Activated CD8-positive, alpha-beta T cell treated with anti-CD3 and anti-CD28 coated beads for 36 hours (primary cell): Measurements from ENCODE around the gene RUFY2. TPM values are rescaled to one million over a fixed set of nuclear protein-coding genes. Genes with fewer than 3 reads are reported as not detected.

Source experiments
- ATAC-seq: fragments of 200-7000 bp; cut with Tn5 transposase; one replicate; pipeline ENCODE4 v1.10.0; 2021; ENCODE audit warnings: mild to moderate bottlenecking, moderate library complexity
- CTCF ChIA-PET: fragments of 350-600 bp; sonication (Branson Sonifier 250); formaldehyde crosslinking; loops from one replicate; lab custom pipeline; 2021; ENCODE audit warnings: antibody characterized with exemption; lab: Charles Lee
- POLR2A ChIA-PET: fragments of 350-600 bp; sonication (Branson Sonifier 250); formaldehyde crosslinking; loops from one replicate; lab custom pipeline; 2021; ENCODE audit warnings: antibody characterized with exemption; lab: Charles Lee
- DNase-seq: peaks from one replicate; pipeline ENCODE4 v3.0.0-alpha.2; 2020
- H3K27ac Mint-ChIP-seq: one replicate; pipeline ENCODE4 v1.8.0; 2021; ENCODE audit warnings: mild to moderate bottlenecking, mixed read lengths
- H3K27me3 Mint-ChIP-seq: one replicate; pipeline ENCODE4 v1.8.0; 2021; ENCODE audit warnings: mixed read lengths
- H3K36me3 Mint-ChIP-seq: one replicate; pipeline ENCODE4 v1.8.0; 2021; ENCODE audit warnings: low read depth, mixed read lengths
- H3K4me1 Mint-ChIP-seq: one replicate; pipeline ENCODE4 v1.8.0; 2021; ENCODE audit warnings: low read depth, mixed read lengths
- H3K4me3 Mint-ChIP-seq: one replicate; pipeline ENCODE4 v1.8.0; 2021; ENCODE audit warnings: mild to moderate bottlenecking, moderate library complexity, mixed read lengths
- H3K9me3 Mint-ChIP-seq: one replicate; pipeline ENCODE4 v1.8.0; 2021; ENCODE audit warnings: mixed read lengths
- CTCF ChIP-seq: fragments of 200-600 bp; IDR thresholded peaks from one replicate; pipeline ENCODE4 v1.8.0; 2022; ENCODE audit warnings: antibody characterized with exemption, mild to moderate bottlenecking
- intact Hi-C: fragments of 100-400 bp; cut with micrococcal nuclease; formaldehyde crosslinking; loops from one replicate; pipeline ENCODE4 v1.10.0; 2022
- total RNA-seq, 2 experiments: library from RNA; stranded (reverse); gene quantifications; one replicate each; pipeline ENCODE4 v1.2.3, GENCODE V29; 2021

RUFY2 gene
- total RNA-seq, 2 experiments from 2014 or later, result 7.8 to 8.0 TPM

- Mint-ChIP-seq H3K36me3 (peaks cover 50% of the 10 kb centered on the region), H3K27ac (no peak overlapping the region), H3K4me3 (no peak overlapping the region), H3K9me3 (no peaks in the 10 kb centered on the region), H3K27me3 (no peaks in the 10 kb centered on the region), H3K4me1 (peaks cover 11% of the 10 kb centered on the region)
- CTCF ChIA-PET, result interaction anchor here (1.0 to 1.3 kb wide), 2 partner anchors 10 to 12 kb away, joined by 3 to 6 read pairs; partner anchors contain the start of gene RUFY2
- no peak for ATAC-seq
- intact Hi-C loops, result no loop called here
- TF ChIP-seq CTCF, result no peak
- POLR2A ChIA-PET, result no interaction called here
- no peak for DNase-seq
These were observed 12.3 kb upstream of the RUFY2 start for GRCh38 chr10:68419376-68419775.

GRCh38 chr10:68408898-68409518, 1.9 kb upstream of the RUFY2 start:
- TF ChIP-seq CTCF, result no peak
- intact Hi-C loops, result no loop called here
- no peaks in the 10 kb centered on the region for H3K27me3 Mint-ChIP-seq
- ChIA-PET CTCF (interaction anchor here (0.9 to 1.5 kb wide), 2 partner anchors 11 to 75 kb away, joined by 3 to 6 read pairs; no protein-coding TSS in a partner anchor), POLR2A (interaction anchor here (1.0 to 1.2 kb wide), 2 partner anchors 77 to 95 kb away, joined by 3 read pairs; partner anchors contain the start of genes HNRNPH3 and PBLD)
- ATAC-seq (no peak), DNase-seq (no peak)
- no peak overlapping the region for H3K4me3 Mint-ChIP-seq
- H3K27ac Mint-ChIP-seq, result no peak overlapping the region
- no peaks in the 10 kb centered on the region for H3K9me3 Mint-ChIP-seq
- no peaks in the 10 kb centered on the region for H3K36me3 Mint-ChIP-seq
- peaks cover 14% of the 10 kb centered on the region for H3K4me1 Mint-ChIP-seq

GRCh38 chr10:68406111-68406814, 814 bp downstream of the RUFY2 start:
- peak; percentile 56 for DNase-seq
- Mint-ChIP-seq H3K36me3 (no peaks in the 10 kb centered on the region), H3K4me1 (peaks cover 14% of the 10 kb centered on the region), H3K9me3 (no peaks in the 10 kb centered on the region), H3K27me3 (no peaks in the 10 kb centered on the region), H3K4me3 (peak overlapping the region; percentile 85), H3K27ac (peak overlapping the region; percentile 86)
- TF ChIP-seq CTCF, result no peak
- POLR2A ChIA-PET, result interaction anchor here (0.5 to 1.0 kb wide), 5 partner anchors 9 to 74 kb away, joined by 3 read pairs; partner anchors contain the start of gene HNRNPH3
- intact Hi-C loops, result no loop called here
- peak; percentile 45 for ATAC-seq
- CTCF ChIA-PET, result interaction anchor here (0.7 to 1.9 kb wide), 13 partner anchors 8 to 421 kb away, joined by 3 to 10 read pairs (median 3); partner anchors contain the start of gene STOX1

GRCh38 chr10:68403701-68404100, 3.4 kb downstream of the RUFY2 start:
- ATAC-seq, result no peak
- Mint-ChIP-seq H3K27me3 (no peaks in the 10 kb centered on the region), H3K4me3 (no peak overlapping the region), H3K36me3 (peaks cover 4% of the 10 kb centered on the region), H3K27ac (no peak overlapping the region), H3K9me3 (no peaks in the 10 kb centered on the region), H3K4me1 (peaks cover 14% of the 10 kb centered on the region)
- no peak for TF ChIP-seq CTCF
- DNase-seq, result no peak
- POLR2A ChIA-PET, result no interaction called here
- intact Hi-C loops, result no loop called here
- CTCF ChIA-PET, result interaction anchor here (1.5 kb wide), 1 partner anchor 10 kb away, joined by 6 read pairs; no protein-coding TSS in a partner anchor

- CTCF ChIA-PET, result no interaction called here
- DNase-seq, result no peak
- intact Hi-C loops, result no loop called here
- no peak for TF ChIP-seq CTCF
- no peak overlapping the region for H3K4me3 Mint-ChIP-seq
- H3K4me1 Mint-ChIP-seq, result peaks cover 12% of the 10 kb centered on the region
- no peaks in the 10 kb centered on the region for H3K27me3 Mint-ChIP-seq
- POLR2A ChIA-PET, result interaction anchor here (0.7 kb wide), 1 partner anchor 426 kb away, joined by 5 read pairs; no protein-coding TSS in a partner anchor
- no peaks in the 10 kb centered on the region for H3K9me3 Mint-ChIP-seq
- ATAC-seq, result no peak
- no peak overlapping the region for H3K27ac Mint-ChIP-seq
- H3K36me3 Mint-ChIP-seq, result peaks cover 4% of the 10 kb centered on the region
These were observed 4.8 kb downstream of the RUFY2 start for GRCh38 chr10:68402276-68402675.
